Astrocyte (in vitro differentiated cells and primary cell): ENCODE data around the gene ACSBG1. TPM values are rescaled to one million over a fixed set of nuclear protein-coding genes. Genes with fewer than 3 reads are reported as not detected.

ENCODE experiments used
- DNase-seq: peaks from one replicate; pipeline ENCODE4 v3.0.0-alpha.2; 2010; ENCODE audit warnings: low read depth
- FAIRE-seq: peaks from 2 replicates; lab custom pipeline; 2011; peaks lifted over from hg19 to GRCh38; lab: Jason Lieb, UNC
- H2AFZ ChIP-seq: 2 replicates; pipeline ENCODE4 v1.6.0; 2012; ENCODE audit warnings: low read depth, low read length, inconsistent platforms
- H3K27ac ChIP-seq: 2 replicates; pipeline ENCODE4 v1.5.1; 2011; ENCODE audit warnings: low read depth, low read length, inconsistent platforms
- H3K27me3 ChIP-seq: 2 replicates; pipeline ENCODE4 v1.6.0; 2011; ENCODE audit warnings: low read length, inconsistent platforms; ENCODE audit not compliant: insufficient read depth
- H3K36me3 ChIP-seq: 2 replicates; pipeline ENCODE4 v1.5.1; 2011; ENCODE audit warnings: low read length, inconsistent platforms; ENCODE audit not compliant: insufficient read depth
- H3K4me1 ChIP-seq: 2 replicates; pipeline ENCODE4 v1.5.1; 2011; ENCODE audit warnings: low read length, inconsistent platforms; ENCODE audit not compliant: insufficient read depth
- H3K4me2 ChIP-seq: 2 replicates; pipeline ENCODE4 v1.6.0; 2012; ENCODE audit warnings: low read length, inconsistent platforms
- H3K4me3 ChIP-seq: 2 replicates; pipeline ENCODE4 v1.5.1; 2011; ENCODE audit warnings: low read depth, mild to moderate bottlenecking, low read length, inconsistent platforms; ENCODE audit not compliant: insufficient read depth
- H3K79me2 ChIP-seq: 2 replicates; pipeline ENCODE4 v1.6.0; 2012; ENCODE audit warnings: mild to moderate bottlenecking, low read length, inconsistent platforms; ENCODE audit not compliant: insufficient read depth
- H3K9ac ChIP-seq: 2 replicates; pipeline ENCODE4 v1.6.0; 2012; ENCODE audit warnings: mild to moderate bottlenecking, low read length, inconsistent platforms
- H3K9me3 ChIP-seq: 2 replicates; pipeline ENCODE4 v1.5.1; 2012; ENCODE audit warnings: low read depth, mild to moderate bottlenecking, low read length, inconsistent platforms; ENCODE audit not compliant: insufficient read depth
- H4K20me1 ChIP-seq: 2 replicates; pipeline ENCODE4 v1.6.0; 2012; ENCODE audit warnings: low read length, inconsistent platforms; ENCODE audit not compliant: insufficient read depth
- H3K27ac Mint-ChIP-seq: one replicate; pipeline ENCODE4 v1.8.0; 2021; ENCODE audit warnings: mild to moderate bottlenecking, mixed read lengths; ENCODE audit not compliant: unreplicated experiment
- H3K27me3 Mint-ChIP-seq: one replicate; pipeline ENCODE4 v1.8.0; 2021; ENCODE audit warnings: low read depth, mixed read lengths; ENCODE audit not compliant: unreplicated experiment
- H3K36me3 Mint-ChIP-seq: one replicate; pipeline ENCODE4 v1.8.0; 2021; ENCODE audit warnings: low read depth, mixed read lengths; ENCODE audit not compliant: unreplicated experiment
- H3K4me1 Mint-ChIP-seq: one replicate; pipeline ENCODE4 v1.8.0; 2021; ENCODE audit warnings: low read depth, mixed read lengths; ENCODE audit not compliant: unreplicated experiment
- H3K4me3 Mint-ChIP-seq: one replicate; pipeline ENCODE4 v1.8.0; 2021; ENCODE audit warnings: mild to moderate bottlenecking, moderate library complexity, mixed read lengths; ENCODE audit not compliant: unreplicated experiment
- H3K9me3 Mint-ChIP-seq: one replicate; pipeline ENCODE4 v1.8.0; 2021; ENCODE audit warnings: mild to moderate bottlenecking, mixed read lengths; ENCODE audit not compliant: unreplicated experiment
- EZH2 ChIP-seq: IDR thresholded peaks from 2 replicates; pipeline ENCODE4 v1.6.1; 2012; ENCODE audit warnings: mild to moderate bottlenecking, low read length, inconsistent platforms; ENCODE audit not compliant: insufficient read depth
- total RNA-seq: library from RNA; stranded (reverse); gene quantifications from 2 replicates; pipeline ENCODE4 v1.2.1, GENCODE V29; 2021
- TF ChIP-seq, protein P1 (sequence below): IDR thresholded peaks from 2 replicates; pipeline ENCODE4 v1.5.1; 2011; ENCODE audit warnings: low read depth, mild to moderate bottlenecking, inconsistent platforms, low read length, moderate library complexity; ENCODE audit not compliant: insufficient read depth

The ACSBG1 gene
- total RNA-seq, 1 donor from 2014 or later: not detected

DNA sequence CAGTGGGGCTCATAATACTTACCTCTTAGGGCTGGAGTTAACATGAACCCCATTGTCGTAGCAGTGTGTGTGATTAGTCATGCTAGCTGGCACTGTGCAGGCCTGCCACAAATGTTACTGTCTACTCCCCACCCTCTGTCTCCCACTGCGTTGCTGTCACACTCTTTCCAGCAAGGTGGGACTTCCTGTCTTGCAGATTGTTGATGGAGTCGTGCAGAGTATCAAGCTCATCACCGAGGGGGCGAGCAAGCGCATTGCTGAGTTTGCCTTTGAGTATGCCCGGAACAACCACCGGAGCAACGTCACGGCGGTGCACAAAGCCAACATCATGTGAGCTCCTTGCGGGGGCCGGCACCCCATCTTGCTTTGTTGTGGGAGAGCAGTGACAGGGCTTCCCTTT lies 72.3 kb downstream of the ACSBG1 start:
- Histone ChIP-seq H3K9me3 (no peaks in the 10 kb centered on the region), H3K4me1 (no peaks in the 10 kb centered on the region), H3K36me3 (peaks cover 32% of the 10 kb centered on the region), H2AFZ (no peak overlapping the region), H3K79me2 (no peaks in the 10 kb centered on the region), H3K4me2 (no peak overlapping the region), H4K20me1 (peaks cover 4% of the 10 kb centered on the region), H3K9ac (no peak overlapping the region), H3K4me3 (no peak overlapping the region), H3K27ac (no peak overlapping the region), H3K27me3 (no peaks in the 10 kb centered on the region)
- Mint-ChIP-seq H3K9me3 (no peaks in the 10 kb centered on the region), H3K4me1 (no peaks in the 10 kb centered on the region), H3K27me3 (no peaks in the 10 kb centered on the region), H3K36me3 (peaks cover 4% of the 10 kb centered on the region), H3K27ac (no peak overlapping the region), H3K4me3 (no peak overlapping the region)
- TF ChIP-seq, protein P1, sequence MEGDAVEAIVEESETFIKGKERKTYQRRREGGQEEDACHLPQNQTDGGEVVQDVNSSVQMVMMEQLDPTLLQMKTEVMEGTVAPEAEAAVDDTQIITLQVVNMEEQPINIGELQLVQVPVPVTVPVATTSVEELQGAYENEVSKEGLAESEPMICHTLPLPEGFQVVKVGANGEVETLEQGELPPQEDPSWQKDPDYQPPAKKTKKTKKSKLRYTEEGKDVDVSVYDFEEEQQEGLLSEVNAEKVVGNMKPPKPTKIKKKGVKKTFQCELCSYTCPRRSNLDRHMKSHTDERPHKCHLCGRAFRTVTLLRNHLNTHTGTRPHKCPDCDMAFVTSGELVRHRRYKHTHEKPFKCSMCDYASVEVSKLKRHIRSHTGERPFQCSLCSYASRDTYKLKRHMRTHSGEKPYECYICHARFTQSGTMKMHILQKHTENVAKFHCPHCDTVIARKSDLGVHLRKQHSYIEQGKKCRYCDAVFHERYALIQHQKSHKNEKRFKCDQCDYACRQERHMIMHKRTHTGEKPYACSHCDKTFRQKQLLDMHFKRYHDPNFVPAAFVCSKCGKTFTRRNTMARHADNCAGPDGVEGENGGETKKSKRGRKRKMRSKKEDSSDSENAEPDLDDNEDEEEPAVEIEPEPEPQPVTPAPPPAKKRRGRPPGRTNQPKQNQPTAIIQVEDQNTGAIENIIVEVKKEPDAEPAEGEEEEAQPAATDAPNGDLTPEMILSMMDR: no peak
- TF ChIP-seq EZH2: no peak
- no peak for DNase-seq
- FAIRE-seq: no peak

DNA sequence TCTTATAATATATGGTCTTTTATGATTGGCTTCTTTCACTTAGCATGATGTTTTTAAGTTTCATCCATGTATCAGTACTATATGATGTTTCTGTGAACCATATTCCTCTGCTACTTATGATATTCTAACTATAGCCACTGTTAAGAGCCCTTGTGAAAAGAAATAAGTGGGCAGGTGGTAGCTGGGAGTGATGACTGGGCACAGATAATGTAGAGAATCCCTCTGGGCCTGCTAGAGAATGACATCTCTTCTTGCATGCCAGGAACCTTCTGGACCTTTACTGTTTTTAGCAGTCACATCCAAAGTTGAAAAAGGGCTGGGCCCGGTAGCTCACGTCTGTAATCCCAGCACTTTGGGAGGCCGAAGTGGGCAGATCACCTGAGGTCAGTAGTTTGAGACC lies 75.0 kb downstream of the ACSBG1 start:
- FAIRE-seq (no peak), DNase-seq (no peak)
- Histone ChIP-seq H3K9me3 (no peaks in the 10 kb centered on the region), H3K79me2 (peaks cover 7% of the 10 kb centered on the region), H4K20me1 (peaks cover 3% of the 10 kb centered on the region), H3K4me3 (no peak overlapping the region), H3K9ac (no peak overlapping the region), H3K27me3 (no peaks in the 10 kb centered on the region), H3K4me1 (no peaks in the 10 kb centered on the region), H3K4me2 (no peak overlapping the region), H3K36me3 (peaks cover 20% of the 10 kb centered on the region), H2AFZ (no peak overlapping the region), H3K27ac (no peak overlapping the region)
- no peak for TF ChIP-seq EZH2
- TF ChIP-seq, protein P1: no peak
- Mint-ChIP-seq H3K27ac (no peak overlapping the region), H3K4me3 (no peak overlapping the region), H3K27me3 (no peaks in the 10 kb centered on the region), H3K36me3 (no peaks in the 10 kb centered on the region), H3K9me3 (no peaks in the 10 kb centered on the region), H3K4me1 (no peaks in the 10 kb centered on the region)

DNA sequence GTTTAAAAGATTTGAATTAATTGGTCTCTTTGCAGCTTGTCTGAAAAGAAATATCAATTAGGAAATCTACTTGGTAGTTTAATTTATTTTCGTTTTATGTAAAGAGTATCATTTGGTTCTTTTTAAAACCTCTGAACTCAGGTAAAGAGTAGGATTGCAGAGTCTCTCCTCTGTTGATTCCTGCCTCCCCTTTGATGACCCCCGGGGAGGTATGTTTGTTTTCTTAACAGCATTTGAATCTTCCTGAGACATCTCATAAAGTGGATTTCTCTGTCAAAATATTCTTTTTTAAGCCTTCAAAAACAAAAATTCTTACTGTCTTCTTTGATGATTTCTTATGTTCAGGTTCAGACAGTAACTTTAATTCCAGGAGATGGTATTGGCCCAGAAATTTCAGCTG lies 77.2 kb downstream of the ACSBG1 start:
- Mint-ChIP-seq H3K27ac (no peak overlapping the region), H3K9me3 (no peaks in the 10 kb centered on the region), H3K27me3 (no peaks in the 10 kb centered on the region), H3K4me1 (no peaks in the 10 kb centered on the region), H3K36me3 (no peaks in the 10 kb centered on the region), H3K4me3 (no peak overlapping the region)
- H3K4me3 ChIP-seq: no peak overlapping the region
- no peak for DNase-seq
- H3K36me3 ChIP-seq: peaks cover 18% of the 10 kb centered on the region
- H3K79me2 ChIP-seq: peaks cover 26% of the 10 kb centered on the region
- H4K20me1 ChIP-seq: peaks cover 17% of the 10 kb centered on the region
- no peak overlapping the region for H3K4me2 ChIP-seq
- H3K9me3 ChIP-seq: no peaks in the 10 kb centered on the region
- TF ChIP-seq, protein P1: no peak
- no peak for TF ChIP-seq EZH2
- FAIRE-seq: no peak
- H3K9ac ChIP-seq: no peak overlapping the region
- H3K27me3 ChIP-seq: no peaks in the 10 kb centered on the region
- no peak overlapping the region for H2AFZ ChIP-seq
- H3K27ac ChIP-seq: no peak overlapping the region
- H3K4me1 ChIP-seq: no peaks in the 10 kb centered on the region
